Testis (tissue), 3 donors: ENCODE data around the gene LPP. TPM values are rescaled to one million over a fixed set of nuclear protein-coding genes. Genes with fewer than 3 reads are reported as not detected.
A peak's percentile ranks its signal among the peaks of the same experiment; 100 is the strongest.

Experiments
- DNase-seq: peaks from one replicate; pipeline ENCODE4 v3.0.0-alpha.2; 2019
- H3K27ac ChIP-seq, 2 donors: fragments of 200-600 bp; sonication (generic); one replicate each; pipeline ENCODE4 v1.5.1; 2019
- H3K27me3 ChIP-seq: fragments of 200-600 bp; sonication (generic); one replicate; pipeline ENCODE4 v1.5.1; 2019
- H3K36me3 ChIP-seq: fragments of 200-600 bp; sonication (generic); one replicate; pipeline ENCODE4 v1.5.1; 2017; ENCODE audit warnings: low read depth; ENCODE audit errors: missing control alignments
- H3K4me1 ChIP-seq: fragments of 200-600 bp; sonication (generic); one replicate; pipeline ENCODE4 v1.5.1; 2019
- H3K4me3 ChIP-seq, 2 donors: fragments of 200-600 bp; sonication (generic); one replicate each; pipeline ENCODE4 v1.5.1; 2017 to 2019
- H3K9me3 ChIP-seq: fragments of 200-600 bp; sonication (generic); one replicate; pipeline ENCODE4 v1.5.1; 2017
- CTCF ChIP-seq, 3 experiments: fragments of 450-650 bp in 2 of 3; fragments of 200-600 bp in 1 of 3; sonication (generic) in 1 of 3; IDR thresholded peaks; one replicate each; pipeline ENCODE4 v1.5.1; 2016 to 2019; ENCODE audit warnings: antibody characterized with exemption in 3 of 3, mild to moderate bottlenecking in 2 of 3, moderate library complexity in 1 of 3
- POLR2A ChIP-seq: fragments of 450-650 bp; IDR thresholded peaks from one replicate; pipeline ENCODE4 v1.6.1; 2017; ENCODE audit warnings: antibody characterized with exemption, mild to moderate bottlenecking, moderate library complexity
- WGBS, 2 donors: methylation state at CpG; one replicate each; pipeline ENCODE4 v1.1.5; 2018; 5-methylcytosine and 5-hydroxymethylcytosine counted together
- intact Hi-C: fragments of 100-400 bp; cut with DNase I; formaldehyde crosslinking; loops from one replicate; pipeline ENCODE4 v1.15.1; 2023; ENCODE audit warnings: low total_unique reads
- polyA plus RNA-seq: library from polyadenylated mRNA; stranded (reverse); fragments of 350-450 nt; fragmentation: Illumina TruSeq; extraction: RNeasy Lipid Tissue Mini Kit (QIAGEN cat#74804); gene quantifications from one replicate; pipeline ENCODE4 v1.2.3, GENCODE V29; 2014; ENCODE audit warnings: low read depth, low replicate concordance; ENCODE audit not compliant: insufficient read depth
- total RNA-seq, 2 donors: library from RNA; depleted of rRNA; stranded (reverse); fragments of >200 nt; gene quantifications; one replicate each; pipeline ENCODE4 v1.2.3, GENCODE V29; 2016

Gene LPP
- total and polyA plus RNA-seq, 3 donors from 2014 or later, result 89.9 to 135 (median 132) TPM

- Histone ChIP-seq H3K4me1 (peaks cover 26% of the 10 kb centered on the region), H3K4me3 (no peak overlapping the region), H3K27me3 (no peaks in the 10 kb centered on the region), H3K27ac (peak overlapping the region; percentile 58 to 93), H3K36me3 (no peaks in the 10 kb centered on the region), H3K9me3 (no peaks in the 10 kb centered on the region)
- WGBS, 2 donors, result 50 to 64% methylated on average over 7 of the region's 7 CpGs
- intact Hi-C loops, result loop anchor here (10.0 kb wide), 1 partner anchor 520 kb away; the partner anchor contains the start of gene BCL6
- TF ChIP-seq CTCF (IDR thresholded peaks at IDR 0.05) (no peak), POLR2A (no peak)
- no peak for DNase-seq
Observed at GRCh38 chr3:188264226-188265207, 110.6 kb downstream of the LPP start.

GRCh38 chr3:188266562-188267274 is 112.8 kb downstream of the LPP start:
- Histone ChIP-seq H3K4me1 (peaks cover 43% of the 10 kb centered on the region), H3K27ac (peak overlapping the region; percentile 53 to 93), H3K4me3 (no peak overlapping the region), H3K9me3 (no peaks in the 10 kb centered on the region), H3K36me3 (no peaks in the 10 kb centered on the region), H3K27me3 (no peaks in the 10 kb centered on the region)
- peak; percentile 63 for DNase-seq
- 50 to 51% methylated on average over 10 of the region's 10 CpGs for WGBS, 2 donors
- TF ChIP-seq POLR2A (no peak), CTCF (IDR thresholded peaks at IDR 0.05) (no peak)
- intact Hi-C loops, result loop anchor here (10.0 kb wide), 1 partner anchor 522 kb away; the partner anchor contains the start of gene BCL6

- DNase-seq, result no peak
- intact Hi-C loops, result loop anchor here (10.0 kb wide), 1 partner anchor 523 kb away; the partner anchor contains the start of gene BCL6
- 90 to 91% methylated on average over 7 of the region's 7 CpGs for WGBS, 2 donors
- H3K27ac ChIP-seq, result peak overlapping the region; percentile 53 to 93
- TF ChIP-seq CTCF (IDR thresholded peaks at IDR 0.05), result no peak
- H3K9me3 ChIP-seq, result no peaks in the 10 kb centered on the region
- no peaks in the 10 kb centered on the region for H3K27me3 ChIP-seq
- H3K36me3 ChIP-seq, result no peaks in the 10 kb centered on the region
- no peak overlapping the region for H3K4me3 ChIP-seq
- H3K4me1 ChIP-seq, result peaks cover 41% of the 10 kb centered on the region
Observed at GRCh38 chr3:188267790-188268335, 113.9 kb downstream of the LPP start.

GRCh38 chr3:188268336-188268735 is 114.4 kb downstream of the LPP start:
- peak overlapping the region; percentile 38 to 53 for H3K27ac ChIP-seq

More at GRCh38 chr3:188268336-188268735, 114.4 kb downstream of the LPP start:
- DNase-seq, result no peak
- TF ChIP-seq POLR2A, result no peak
- no peak for TF ChIP-seq CTCF (IDR thresholded peaks at IDR 0.05)
- H3K4me1 ChIP-seq, result peaks cover 39% of the 10 kb centered on the region
- H3K27me3 ChIP-seq, result no peaks in the 10 kb centered on the region
- intact Hi-C loops, result loop anchor here (10.0 kb wide), 1 partner anchor 524 kb away; the partner anchor contains the start of gene BCL6
- no peak overlapping the region for H3K4me3 ChIP-seq
- H3K9me3 ChIP-seq, result no peaks in the 10 kb centered on the region
- no peaks in the 10 kb centered on the region for H3K36me3 ChIP-seq
- 80 to 92% methylated on average over 5 of the region's 5 CpGs for WGBS, 2 donors
